ENCODE results near the gene THADA.

THADA gene

GRCh38 chr2:43276266-43276941 lies 319.4 kb downstream of the THADA start:
- DNase-seq (ENCODE audit: low read depth in 2 of 2): no peak

DNA sequence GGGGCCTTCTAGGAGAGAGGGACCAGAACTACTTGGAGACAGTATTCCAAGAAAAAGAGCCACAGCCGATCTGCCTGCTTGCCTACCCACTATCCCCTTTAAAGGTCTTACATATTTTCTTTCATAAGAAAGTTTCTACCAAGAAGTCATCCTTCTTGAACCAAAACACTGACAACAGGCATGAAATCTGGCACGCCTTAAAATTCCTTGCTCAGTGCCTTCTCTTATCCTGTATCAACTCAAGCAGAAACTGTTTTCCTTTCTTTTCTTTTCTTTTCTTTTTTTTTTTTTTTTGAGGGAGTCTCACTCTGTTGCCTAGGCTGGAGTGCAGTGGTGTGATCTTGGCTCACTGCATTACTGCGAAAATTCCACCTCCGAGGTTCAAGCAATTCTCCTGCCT lies 321.1 kb downstream of the THADA start:
- no peak for DNase-seq (ENCODE audit: low read depth in 2 of 2)

GRCh38 chr2:43274055-43274454 lies 321.8 kb downstream of the THADA start:
- no peak for DNase-seq (ENCODE audit: low read depth in 2 of 2)

GRCh38 chr2:43273529-43273928 lies 322.3 kb downstream of the THADA start:
- DNase-seq (ENCODE audit: low read depth in 2 of 2): no peak

- no peak for DNase-seq (ENCODE audit: low read depth in 2 of 2)
Measured at GRCh38 chr2:43270930-43271615, 324.8 kb downstream of the THADA start.

DNA sequence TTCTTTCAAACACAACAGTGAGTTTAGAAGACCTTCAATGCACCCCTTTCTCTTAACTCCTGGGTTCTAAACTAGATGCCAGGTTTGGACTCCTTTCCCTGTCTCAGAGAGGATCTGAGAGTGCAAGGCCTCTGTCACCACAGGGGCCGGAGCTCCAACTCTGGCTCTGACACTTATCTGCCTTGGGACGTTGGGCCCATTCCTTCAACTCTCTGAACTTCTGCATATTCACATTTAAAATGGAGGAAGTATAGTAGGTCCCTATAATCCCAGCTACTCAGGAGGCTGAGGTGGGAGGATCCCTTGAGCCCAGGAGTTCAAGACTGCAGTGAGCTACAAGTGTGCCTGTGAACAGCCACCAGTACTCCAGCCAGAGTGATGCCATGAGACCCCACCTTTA lies 325.4 kb downstream of the THADA start:
- DNase-seq (ENCODE audit: low read depth in 2 of 2): no peak

GRCh38 chr2:43269706-43270105 lies 326.1 kb downstream of the THADA start:
- DNase-seq (ENCODE audit: low read depth in 2 of 2): no peak

- no peak for DNase-seq (ENCODE audit: low read depth in 2 of 2)
Measured at GRCh38 chr2:43269074-43269572, 326.7 kb downstream of the THADA start.

GRCh38 chr2:43268066-43268953 lies 327.5 kb downstream of the THADA start:
- DNase-seq (ENCODE audit: low read depth in 2 of 2): no peak

DNA sequence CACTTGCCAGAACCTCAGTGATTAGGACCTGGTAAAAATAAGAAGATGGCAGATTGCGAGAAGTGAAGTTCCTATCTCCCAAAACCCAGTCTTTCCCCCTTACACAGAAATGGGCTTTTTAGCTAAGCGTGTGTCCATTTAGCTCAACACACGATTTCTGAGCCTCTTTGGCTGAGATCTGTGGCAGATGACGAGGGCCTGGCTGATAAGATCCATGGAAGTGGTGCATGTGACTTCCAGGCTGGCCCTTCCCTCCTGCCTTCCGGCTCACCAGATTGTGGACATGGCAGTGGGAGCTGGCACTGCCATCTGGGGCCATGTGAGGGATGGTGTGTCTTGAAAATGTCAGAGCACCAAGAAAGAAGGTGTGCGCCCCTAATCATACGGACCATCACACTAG lies 328.5 kb downstream of the THADA start:
- no peak for DNase-seq (ENCODE audit: low read depth in 2 of 2)

GRCh38 chr2:43266711-43267111 lies 329.1 kb downstream of the THADA start:
- no peak for DNase-seq (ENCODE audit: low read depth in 2 of 2)

- DNase-seq (ENCODE audit: low read depth in 2 of 2): no peak
Measured at GRCh38 chr2:43265421-43265820, 330.4 kb downstream of the THADA start.

- DNase-seq (ENCODE audit: low read depth in 2 of 2): no peak
Measured at GRCh38 chr2:43265001-43265400, 330.8 kb downstream of the THADA start.

GRCh38 chr2:43262951-43263350 lies 332.9 kb downstream of the THADA start:
- no peak for DNase-seq (ENCODE audit: low read depth in 2 of 2)

GRCh38 chr2:43262239-43262638 lies 333.6 kb downstream of the THADA start:
- no peak for DNase-seq (ENCODE audit: low read depth in 2 of 2)

- DNase-seq (ENCODE audit: low read depth in 2 of 2): no peak
Measured at GRCh38 chr2:43259512-43259911, 336.3 kb downstream of the THADA start.

DNA sequence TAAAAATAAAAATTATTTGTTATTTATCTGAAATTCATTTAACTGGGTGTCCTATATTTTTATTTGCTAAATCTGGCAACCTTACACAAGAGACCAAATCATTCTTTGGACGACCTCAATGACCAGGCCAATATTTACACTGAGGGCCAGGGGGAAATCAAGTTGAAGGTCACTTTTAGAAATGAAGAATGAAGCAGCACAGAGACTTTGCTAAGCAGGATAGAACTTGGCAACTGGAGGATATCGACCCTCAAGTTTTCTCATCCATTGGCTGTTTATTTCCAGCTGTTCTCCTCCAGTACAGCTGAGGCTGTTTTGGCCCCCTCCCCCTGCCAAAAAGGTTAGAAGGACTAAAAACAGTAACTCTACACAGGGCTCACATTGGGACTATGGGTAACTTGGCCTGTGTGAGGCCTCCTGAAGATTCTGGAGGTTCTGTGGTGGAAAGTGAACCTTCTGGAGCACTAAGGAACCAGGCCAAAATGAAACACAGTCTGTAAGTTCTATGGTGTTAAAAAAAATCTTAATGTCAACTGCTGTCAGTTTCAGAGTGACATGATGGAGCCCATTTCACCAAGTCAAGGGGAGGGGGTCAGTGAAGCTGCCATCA lies 337.2 kb downstream of the THADA start:
- no peak for DNase-seq (ENCODE audit: low read depth in 2 of 2)

DNA sequence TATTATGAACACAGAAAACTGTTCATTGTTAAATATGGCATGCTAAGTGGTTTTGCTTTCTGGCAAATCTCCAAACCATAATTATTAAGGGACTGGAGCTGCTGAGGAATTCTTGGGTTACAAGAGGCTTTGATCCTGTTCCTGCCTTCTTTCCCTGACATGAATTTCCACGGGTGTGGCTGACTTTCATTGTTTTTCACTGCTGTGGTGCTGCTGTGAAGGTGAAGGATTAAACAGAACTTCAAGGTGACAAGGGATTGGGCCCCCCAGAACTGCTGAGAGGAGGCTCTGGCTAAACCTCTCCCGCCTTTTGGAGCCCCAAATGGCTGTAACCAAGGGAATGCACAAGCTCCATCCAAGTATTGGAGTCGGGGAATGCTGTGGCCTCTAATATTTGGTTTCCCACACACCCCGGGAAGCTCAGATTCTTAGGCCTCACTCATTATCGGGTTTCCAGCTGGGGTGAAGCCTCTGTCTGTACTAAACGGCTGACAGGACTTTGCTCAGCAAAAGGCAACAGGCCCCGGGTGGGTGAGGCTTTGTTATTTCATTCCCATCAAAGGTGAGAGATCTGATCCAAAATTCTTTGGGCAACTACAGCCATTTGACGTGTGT lies 340.4 kb downstream of the THADA start:
- DNase-seq (ENCODE audit: low read depth in 2 of 2): no peak

DNA sequence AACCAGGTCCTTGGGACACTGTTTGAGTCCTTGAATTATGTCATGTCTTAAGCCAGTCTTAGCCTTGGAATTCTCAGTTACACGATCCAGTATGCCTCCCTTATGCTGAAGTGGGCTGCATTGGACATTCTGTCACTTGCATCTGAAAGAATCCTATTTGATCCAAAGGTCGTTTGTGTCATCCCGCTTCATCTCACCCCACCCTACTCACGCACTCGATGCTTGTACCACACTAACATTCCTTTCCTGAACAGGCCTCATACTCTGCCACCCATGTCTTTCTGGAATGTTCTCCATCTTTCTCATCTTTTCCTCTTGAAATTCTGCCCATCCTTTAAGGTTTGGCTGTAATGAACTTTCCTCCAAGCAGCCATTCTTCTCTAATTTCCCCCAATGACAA lies 341.5 kb downstream of the THADA start:
- no peak for DNase-seq (ENCODE audit: low read depth in 2 of 2)

GRCh38 chr2:43251171-43251731 lies 344.6 kb downstream of the THADA start:
- no peak for DNase-seq (ENCODE audit: low read depth in 2 of 2)

- DNase-seq (ENCODE audit: low read depth in 2 of 2): no peak
Measured at GRCh38 chr2:43250015-43250414, 345.8 kb downstream of the THADA start.
